ENCODE data around the gene MX2. TPM values are rescaled to one million over a fixed set of nuclear protein-coding genes. Genes with fewer than 3 reads are reported as not detected.
A peak's percentile ranks its signal among the peaks of the same experiment; 100 is the strongest.

The MX2 gene
- total and polyA plus RNA-seq, 2 experiments from 2014 or later, result 5.4 to 9.2 TPM

DNA sequence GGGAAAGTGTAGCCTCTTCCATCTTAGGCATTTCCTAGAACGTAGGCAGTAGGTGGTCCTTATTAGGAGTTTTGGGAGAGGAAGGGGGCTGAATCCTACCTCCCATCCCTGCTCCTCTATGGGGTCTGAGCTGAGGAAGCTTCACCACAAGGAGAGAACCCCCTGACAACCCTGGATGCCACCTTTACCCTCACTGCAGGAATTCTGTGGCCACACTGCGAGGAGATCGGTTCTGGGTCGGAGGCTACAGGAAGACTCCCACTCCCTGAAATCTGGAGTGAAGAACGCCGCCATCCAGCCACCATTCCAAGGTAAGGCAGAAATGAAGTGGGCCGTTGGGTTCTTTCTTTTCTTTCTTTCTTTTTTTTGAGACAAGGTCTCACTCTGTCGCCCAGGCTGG, 65.7 kb downstream of the MX2 start:
- no peak for ATAC-seq
- Histone ChIP-seq H3K9me2 (ENCODE audit: insufficient read depth) (peaks cover 6% of the 10 kb centered on the region; the same call in 1 of the 2 replicates), H4K20me1 (replicated peaks; ENCODE audit: insufficient read depth) (no peaks in the 10 kb centered on the region), H3K27ac (ENCODE audit: low read depth) (no peak overlapping the region), H3K36me3 (ENCODE audit: insufficient read depth) (no peaks in the 10 kb centered on the region), H3K4me1 (ENCODE audit: insufficient read depth) (peaks cover 6% of the 10 kb centered on the region; the same call in 1 of the 2 replicates), H2AFZ (peak overlapping the region; percentile 98; the same call in 1 of the 2 replicates), H3K27me3 (ENCODE audit: insufficient read depth) (peaks cover 42% of the 10 kb centered on the region), H3F3A (replicated peaks; ENCODE audit: low read depth) (no peaks in the 10 kb centered on the region), H3K4me2 (peak overlapping the region; percentile 91; the same call in 1 of the 2 replicates), H3K4me3 (no peak overlapping the region), H3K79me2 (replicated peaks; ENCODE audit: insufficient read depth) (no peaks in the 10 kb centered on the region)
- H3K36me3 Mint-ChIP-seq (ENCODE audit: low read depth), result no peaks in the 10 kb centered on the region
- peaks cover 6% of the 10 kb centered on the region; the same call in 2 of the 3 replicates for H3K4me1 Mint-ChIP-seq
- H3K27me3 Mint-ChIP-seq (ENCODE audit: insufficient read depth, low read depth, poor library complexity), result peaks cover 36% of the 10 kb centered on the region
- no peak overlapping the region for H3K27ac Mint-ChIP-seq
- TF ChIP-seq ZNF114 (CRISPR knock-in tag; IDR thresholded peaks at IDR 0.05) (no peak), STAT1 (IDR thresholded peaks at IDR 0.05; ENCODE audit: unreplicated experiment) (no peak), POLR2AphosphoS5 (IDR thresholded peaks at IDR 0.05; ENCODE audit: low read depth) (no peak), EZH2phosphoT487 (IDR thresholded peaks at IDR 0.05; ENCODE audit: unreplicated experiment) (no peak), NANOG (IDR thresholded peaks at IDR 0.05; ENCODE audit: borderline replicate concordance) (no peak)
- TF ChIP-seq, protein P1, sequence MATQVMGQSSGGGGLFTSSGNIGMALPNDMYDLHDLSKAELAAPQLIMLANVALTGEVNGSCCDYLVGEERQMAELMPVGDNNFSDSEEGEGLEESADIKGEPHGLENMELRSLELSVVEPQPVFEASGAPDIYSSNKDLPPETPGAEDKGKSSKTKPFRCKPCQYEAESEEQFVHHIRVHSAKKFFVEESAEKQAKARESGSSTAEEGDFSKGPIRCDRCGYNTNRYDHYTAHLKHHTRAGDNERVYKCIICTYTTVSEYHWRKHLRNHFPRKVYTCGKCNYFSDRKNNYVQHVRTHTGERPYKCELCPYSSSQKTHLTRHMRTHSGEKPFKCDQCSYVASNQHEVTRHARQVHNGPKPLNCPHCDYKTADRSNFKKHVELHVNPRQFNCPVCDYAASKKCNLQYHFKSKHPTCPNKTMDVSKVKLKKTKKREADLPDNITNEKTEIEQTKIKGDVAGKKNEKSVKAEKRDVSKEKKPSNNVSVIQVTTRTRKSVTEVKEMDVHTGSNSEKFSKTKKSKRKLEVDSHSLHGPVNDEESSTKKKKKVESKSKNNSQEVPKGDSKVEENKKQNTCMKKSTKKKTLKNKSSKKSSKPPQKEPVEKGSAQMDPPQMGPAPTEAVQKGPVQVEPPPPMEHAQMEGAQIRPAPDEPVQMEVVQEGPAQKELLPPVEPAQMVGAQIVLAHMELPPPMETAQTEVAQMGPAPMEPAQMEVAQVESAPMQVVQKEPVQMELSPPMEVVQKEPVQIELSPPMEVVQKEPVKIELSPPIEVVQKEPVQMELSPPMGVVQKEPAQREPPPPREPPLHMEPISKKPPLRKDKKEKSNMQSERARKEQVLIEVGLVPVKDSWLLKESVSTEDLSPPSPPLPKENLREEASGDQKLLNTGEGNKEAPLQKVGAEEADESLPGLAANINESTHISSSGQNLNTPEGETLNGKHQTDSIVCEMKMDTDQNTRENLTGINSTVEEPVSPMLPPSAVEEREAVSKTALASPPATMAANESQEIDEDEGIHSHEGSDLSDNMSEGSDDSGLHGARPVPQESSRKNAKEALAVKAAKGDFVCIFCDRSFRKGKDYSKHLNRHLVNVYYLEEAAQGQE (IDR thresholded peaks at IDR 0.05; ENCODE audit: unreplicated experiment), result no peak
- TF ChIP-seq, protein P2, sequence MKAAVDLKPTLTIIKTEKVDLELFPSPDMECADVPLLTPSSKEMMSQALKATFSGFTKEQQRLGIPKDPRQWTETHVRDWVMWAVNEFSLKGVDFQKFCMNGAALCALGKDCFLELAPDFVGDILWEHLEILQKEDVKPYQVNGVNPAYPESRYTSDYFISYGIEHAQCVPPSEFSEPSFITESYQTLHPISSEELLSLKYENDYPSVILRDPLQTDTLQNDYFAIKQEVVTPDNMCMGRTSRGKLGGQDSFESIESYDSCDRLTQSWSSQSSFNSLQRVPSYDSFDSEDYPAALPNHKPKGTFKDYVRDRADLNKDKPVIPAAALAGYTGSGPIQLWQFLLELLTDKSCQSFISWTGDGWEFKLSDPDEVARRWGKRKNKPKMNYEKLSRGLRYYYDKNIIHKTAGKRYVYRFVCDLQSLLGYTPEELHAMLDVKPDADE (IDR thresholded peaks at IDR 0.05), result no peak
- TF ChIP-seq, protein P3, sequence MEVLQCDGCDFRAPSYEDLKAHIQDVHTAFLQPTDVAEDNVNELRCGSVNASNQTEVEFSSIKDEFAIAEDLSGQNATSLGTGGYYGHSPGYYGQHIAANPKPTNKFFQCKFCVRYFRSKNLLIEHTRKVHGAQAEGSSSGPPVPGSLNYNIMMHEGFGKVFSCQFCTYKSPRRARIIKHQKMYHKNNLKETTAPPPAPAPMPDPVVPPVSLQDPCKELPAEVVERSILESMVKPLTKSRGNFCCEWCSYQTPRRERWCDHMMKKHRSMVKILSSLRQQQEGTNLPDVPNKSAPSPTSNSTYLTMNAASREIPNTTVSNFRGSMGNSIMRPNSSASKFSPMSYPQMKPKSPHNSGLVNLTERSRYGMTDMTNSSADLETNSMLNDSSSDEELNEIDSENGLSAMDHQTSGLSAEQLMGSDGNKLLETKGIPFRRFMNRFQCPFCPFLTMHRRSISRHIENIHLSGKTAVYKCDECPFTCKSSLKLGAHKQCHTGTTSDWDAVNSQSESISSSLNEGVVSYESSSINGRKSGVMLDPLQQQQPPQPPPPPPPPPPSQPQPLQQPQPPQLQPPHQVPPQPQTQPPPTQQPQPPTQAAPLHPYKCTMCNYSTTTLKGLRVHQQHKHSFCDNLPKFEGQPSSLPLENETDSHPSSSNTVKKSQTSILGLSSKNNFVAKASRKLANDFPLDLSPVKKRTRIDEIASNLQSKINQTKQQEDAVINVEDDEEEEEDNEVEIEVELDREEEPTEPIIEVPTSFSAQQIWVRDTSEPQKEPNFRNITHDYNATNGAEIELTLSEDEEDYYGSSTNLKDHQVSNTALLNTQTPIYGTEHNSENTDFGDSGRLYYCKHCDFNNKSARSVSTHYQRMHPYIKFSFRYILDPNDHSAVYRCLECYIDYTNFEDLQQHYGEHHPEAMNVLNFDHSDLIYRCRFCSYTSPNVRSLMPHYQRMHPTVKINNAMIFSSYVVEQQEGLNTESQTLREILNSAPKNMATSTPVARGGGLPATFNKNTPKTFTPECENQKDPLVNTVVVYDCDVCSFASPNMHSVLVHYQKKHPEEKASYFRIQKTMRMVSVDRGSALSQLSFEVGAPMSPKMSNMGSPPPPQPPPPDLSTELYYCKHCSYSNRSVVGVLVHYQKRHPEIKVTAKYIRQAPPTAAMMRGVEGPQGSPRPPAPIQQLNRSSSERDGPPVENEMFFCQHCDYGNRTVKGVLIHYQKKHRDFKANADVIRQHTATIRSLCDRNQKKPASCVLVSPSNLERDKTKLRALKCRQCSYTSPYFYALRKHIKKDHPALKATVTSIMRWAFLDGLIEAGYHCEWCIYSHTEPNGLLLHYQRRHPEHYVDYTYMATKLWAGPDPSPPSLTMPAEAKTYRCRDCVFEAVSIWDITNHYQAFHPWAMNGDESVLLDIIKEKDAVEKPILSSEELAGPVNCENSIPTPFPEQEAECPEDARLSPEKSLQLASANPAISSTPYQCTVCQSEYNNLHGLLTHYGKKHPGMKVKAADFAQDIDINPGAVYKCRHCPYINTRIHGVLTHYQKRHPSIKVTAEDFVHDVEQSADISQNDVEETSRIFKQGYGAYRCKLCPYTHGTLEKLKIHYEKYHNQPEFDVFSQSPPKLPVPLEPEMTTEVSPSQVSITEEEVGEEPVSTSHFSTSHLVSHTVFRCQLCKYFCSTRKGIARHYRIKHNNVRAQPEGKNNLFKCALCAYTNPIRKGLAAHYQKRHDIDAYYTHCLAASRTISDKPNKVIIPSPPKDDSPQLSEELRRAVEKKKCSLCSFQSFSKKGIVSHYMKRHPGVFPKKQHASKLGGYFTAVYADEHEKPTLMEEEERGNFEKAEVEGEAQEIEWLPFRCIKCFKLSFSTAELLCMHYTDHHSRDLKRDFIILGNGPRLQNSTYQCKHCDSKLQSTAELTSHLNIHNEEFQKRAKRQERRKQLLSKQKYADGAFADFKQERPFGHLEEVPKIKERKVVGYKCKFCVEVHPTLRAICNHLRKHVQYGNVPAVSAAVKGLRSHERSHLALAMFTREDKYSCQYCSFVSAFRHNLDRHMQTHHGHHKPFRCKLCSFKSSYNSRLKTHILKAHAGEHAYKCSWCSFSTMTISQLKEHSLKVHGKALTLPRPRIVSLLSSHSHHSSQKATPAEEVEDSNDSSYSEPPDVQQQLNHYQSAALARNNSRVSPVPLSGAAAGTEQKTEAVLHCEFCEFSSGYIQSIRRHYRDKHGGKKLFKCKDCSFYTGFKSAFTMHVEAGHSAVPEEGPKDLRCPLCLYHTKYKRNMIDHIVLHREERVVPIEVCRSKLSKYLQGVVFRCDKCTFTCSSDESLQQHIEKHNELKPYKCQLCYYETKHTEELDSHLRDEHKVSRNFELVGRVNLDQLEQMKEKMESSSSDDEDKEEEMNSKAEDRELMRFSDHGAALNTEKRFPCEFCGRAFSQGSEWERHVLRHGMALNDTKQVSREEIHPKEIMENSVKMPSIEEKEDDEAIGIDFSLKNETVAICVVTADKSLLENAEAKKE (CRISPR knock-in tag; IDR thresholded peaks at IDR 0.05), result no peak
- H3K9me3 Mint-ChIP-seq, result no peaks in the 10 kb centered on the region; the same call in 2 of the 3 replicates
- peak overlapping the region; percentile 80; the same call in 1 of the 3 replicates for H3K4me3 Mint-ChIP-seq
- no peak for DNase-seq (ENCODE audit: low spot score)
